Cerebellar cortex (tissue), 1 donor: ENCODE results near the gene PRTG.

Experiments used
- DNase-seq: peaks from one replicate; pipeline ENCODE4 v3.0.0-alpha.2; 2015; ENCODE audit warnings: low spot score

PRTG gene

GRCh38 chr15:55564347-55565145 is 178.4 kb downstream of the PRTG start:
- no peak for DNase-seq

GRCh38 chr15:55562601-55563000 is 180.4 kb downstream of the PRTG start:
- DNase-seq: no peak
